Measurements from ENCODE around the gene HOGA1.

The HOGA1 gene

DNA sequence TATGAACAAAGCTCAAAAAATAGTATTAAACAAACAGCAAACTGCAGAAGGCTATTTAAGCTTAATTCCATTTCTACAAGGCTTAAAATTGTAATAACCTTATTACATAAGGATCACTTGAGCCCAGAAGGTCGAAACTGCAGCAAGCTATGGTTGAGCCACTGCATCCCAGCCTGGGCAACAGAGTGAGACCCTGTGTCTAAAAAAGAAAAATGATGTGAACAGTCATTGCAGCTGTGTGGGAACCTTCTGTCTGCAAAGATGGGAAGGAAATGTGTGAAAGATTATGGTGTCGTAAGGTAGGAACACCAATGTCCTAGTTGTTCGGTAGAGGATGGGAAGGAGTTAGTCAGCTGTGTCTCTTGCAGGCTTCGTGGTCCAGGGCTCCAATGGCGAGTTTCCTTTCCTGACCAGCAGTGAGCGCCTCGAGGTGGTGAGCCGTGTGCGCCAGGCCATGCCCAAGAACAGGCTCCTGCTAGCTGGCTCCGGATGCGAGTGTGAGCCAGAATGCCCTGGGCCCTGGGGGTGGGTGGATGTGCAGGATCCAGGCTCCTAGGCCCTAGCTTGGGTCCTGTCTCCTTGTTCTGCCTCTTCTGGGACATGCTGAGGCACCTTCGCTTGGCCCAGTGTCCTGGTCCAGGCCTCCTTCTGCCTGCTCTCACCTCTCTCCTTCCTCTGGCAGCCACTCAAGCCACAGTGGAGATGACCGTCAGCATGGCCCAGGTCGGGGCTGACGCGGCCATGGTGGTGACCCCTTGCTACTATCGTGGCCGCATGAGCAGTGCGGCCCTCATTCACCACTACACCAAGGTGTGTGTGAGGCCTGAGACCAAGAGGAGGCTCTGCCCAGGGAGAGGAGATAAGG lies 14.4 kb downstream of the HOGA1 start:
- no peaks in the 10 kb centered on the region; the same call in 1 of the 2 replicates for H3K27me3 ChIP-seq (replicated peaks; ENCODE audit: control insufficient read depth, insufficient read depth, low read length)
- TF ChIP-seq, protein P1, sequence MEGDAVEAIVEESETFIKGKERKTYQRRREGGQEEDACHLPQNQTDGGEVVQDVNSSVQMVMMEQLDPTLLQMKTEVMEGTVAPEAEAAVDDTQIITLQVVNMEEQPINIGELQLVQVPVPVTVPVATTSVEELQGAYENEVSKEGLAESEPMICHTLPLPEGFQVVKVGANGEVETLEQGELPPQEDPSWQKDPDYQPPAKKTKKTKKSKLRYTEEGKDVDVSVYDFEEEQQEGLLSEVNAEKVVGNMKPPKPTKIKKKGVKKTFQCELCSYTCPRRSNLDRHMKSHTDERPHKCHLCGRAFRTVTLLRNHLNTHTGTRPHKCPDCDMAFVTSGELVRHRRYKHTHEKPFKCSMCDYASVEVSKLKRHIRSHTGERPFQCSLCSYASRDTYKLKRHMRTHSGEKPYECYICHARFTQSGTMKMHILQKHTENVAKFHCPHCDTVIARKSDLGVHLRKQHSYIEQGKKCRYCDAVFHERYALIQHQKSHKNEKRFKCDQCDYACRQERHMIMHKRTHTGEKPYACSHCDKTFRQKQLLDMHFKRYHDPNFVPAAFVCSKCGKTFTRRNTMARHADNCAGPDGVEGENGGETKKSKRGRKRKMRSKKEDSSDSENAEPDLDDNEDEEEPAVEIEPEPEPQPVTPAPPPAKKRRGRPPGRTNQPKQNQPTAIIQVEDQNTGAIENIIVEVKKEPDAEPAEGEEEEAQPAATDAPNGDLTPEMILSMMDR (IDR thresholded peaks at IDR 0.05; ENCODE audit: insufficient read depth, low read length, poor library complexity, severe bottlenecking), result no peak
- H3K4me3 ChIP-seq (replicated peaks; ENCODE audit: low read depth, low read length), result no peak overlapping the region
- H3K36me3 ChIP-seq (ENCODE audit: control insufficient read depth, insufficient read depth, low read length), result no peaks in the 10 kb centered on the region
- DNase-seq (ENCODE audit: extremely low read depth, insufficient read length), result no peak

GRCh38 chr10:97599272-97599619 lies 15.1 kb downstream of the HOGA1 start:
- Histone ChIP-seq H3K4me3 (replicated peaks; ENCODE audit: low read depth, low read length) (no peak overlapping the region), H3K36me3 (ENCODE audit: control insufficient read depth, insufficient read depth, low read length) (no peaks in the 10 kb centered on the region), H3K27me3 (replicated peaks; ENCODE audit: control insufficient read depth, insufficient read depth, low read length) (no peaks in the 10 kb centered on the region; the same call in 1 of the 2 replicates)
- TF ChIP-seq, protein P1 (IDR thresholded peaks at IDR 0.05; ENCODE audit: insufficient read depth, low read length, poor library complexity, severe bottlenecking), result no peak
- DNase-seq (ENCODE audit: extremely low read depth, insufficient read length), result no peak

DNA sequence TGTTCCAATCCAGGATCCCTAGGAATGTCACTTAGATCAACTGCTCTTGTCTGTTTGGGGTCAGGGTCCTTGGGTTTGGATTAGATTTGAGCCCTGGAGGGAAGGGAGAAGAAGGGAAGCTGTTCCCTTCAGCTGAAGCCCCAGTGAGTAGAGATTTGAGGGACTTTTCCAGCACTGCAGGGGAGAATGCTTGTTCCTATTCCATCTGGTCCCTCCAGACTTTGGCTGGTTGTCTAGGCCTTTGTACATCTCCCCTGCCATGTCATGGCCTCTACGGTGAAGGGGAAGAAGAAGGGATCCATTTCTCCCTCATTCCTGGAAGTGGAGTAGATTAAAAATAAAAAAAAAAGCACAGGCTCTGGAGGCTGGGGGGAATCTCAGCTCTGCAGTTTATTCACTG lies 16.4 kb downstream of the HOGA1 start:
- TF ChIP-seq, protein P1 (IDR thresholded peaks at IDR 0.05; ENCODE audit: insufficient read depth, low read length, poor library complexity, severe bottlenecking), result no peak
- Histone ChIP-seq H3K27me3 (replicated peaks; ENCODE audit: control insufficient read depth, insufficient read depth, low read length) (no peaks in the 10 kb centered on the region; the same call in 1 of the 2 replicates), H3K4me3 (replicated peaks; ENCODE audit: low read depth, low read length) (no peak overlapping the region), H3K36me3 (ENCODE audit: control insufficient read depth, insufficient read depth, low read length) (no peaks in the 10 kb centered on the region)
- DNase-seq (ENCODE audit: extremely low read depth, insufficient read length), result no peak

GRCh38 chr10:97601268-97602215 lies 17.4 kb downstream of the HOGA1 start:
- H3K27me3 ChIP-seq (replicated peaks; ENCODE audit: control insufficient read depth, insufficient read depth, low read length), result no peaks in the 10 kb centered on the region; the same call in 1 of the 2 replicates

GRCh38 chr10:97607095-97607636 lies 23.0 kb downstream of the HOGA1 start:
- Histone ChIP-seq H3K36me3 (ENCODE audit: control insufficient read depth, insufficient read depth, low read length) (no peaks in the 10 kb centered on the region), H3K27me3 (replicated peaks; ENCODE audit: control insufficient read depth, insufficient read depth, low read length) (no peaks in the 10 kb centered on the region), H3K4me3 (replicated peaks; ENCODE audit: low read depth, low read length) (no peak overlapping the region)
- DNase-seq (ENCODE audit: extremely low read depth, insufficient read length), result no peak
- TF ChIP-seq, protein P1 (IDR thresholded peaks at IDR 0.05; ENCODE audit: insufficient read depth, low read length, poor library complexity, severe bottlenecking), result no peak

More at GRCh38 chr10:97601268-97602215, 17.4 kb downstream of the HOGA1 start:
- Histone ChIP-seq H3K4me3 (replicated peaks; ENCODE audit: low read depth, low read length) (no peak overlapping the region), H3K36me3 (ENCODE audit: control insufficient read depth, insufficient read depth, low read length) (no peaks in the 10 kb centered on the region)
- no peak for DNase-seq (ENCODE audit: extremely low read depth, insufficient read length)
- TF ChIP-seq, protein P1 (IDR thresholded peaks at IDR 0.05; ENCODE audit: insufficient read depth, low read length, poor library complexity, severe bottlenecking), result no peak
